Thyroid gland (tissue), 4 donors: ENCODE measurements around the gene ZNF408. TPM values are rescaled to one million over a fixed set of nuclear protein-coding genes. Genes with fewer than 3 reads are reported as not detected.

Experiments
- DNase-seq, 2 donors: peaks; one replicate each; pipeline ENCODE4 v3.0.0-alpha.2; 2019
- H3K27ac ChIP-seq, 3 donors: fragments of 200-600 bp; sonication (generic); 1 replicate in 2 of 3; 2 replicates in 1 of 3; pipeline ENCODE4 v1.5.1; 2016 to 2019; ENCODE audit warnings: mild to moderate bottlenecking in 1 of 3, moderate library complexity in 1 of 3
- H3K27me3 ChIP-seq: fragments of 200-600 bp; sonication (generic); one replicate; pipeline ENCODE4 v1.5.1; 2019
- H3K36me3 ChIP-seq, 2 donors: fragments of 200-600 bp; sonication (generic); one replicate each; pipeline ENCODE4 v1.5.1; 2016 to 2019
- H3K4me1 ChIP-seq, 2 donors: fragments of 200-600 bp; sonication (generic); one replicate each; pipeline ENCODE4 v1.5.1; 2017 to 2019
- H3K4me3 ChIP-seq, 3 donors: fragments of 200-600 bp; sonication (generic); replicated peaks in 1 of 3; 1 replicate in 2 of 3; 2 replicates in 1 of 3; pipeline ENCODE4 v1.5.1; 2016; ENCODE audit warnings: mild to moderate bottlenecking in 1 of 3
- H3K9me3 ChIP-seq: fragments of 200-600 bp; sonication (generic); one replicate; pipeline ENCODE4 v1.5.1; 2017
- CTCF ChIP-seq, 6 experiments: fragments of 200-600 bp in 3 of 6; fragments of 450-650 bp in 3 of 6; sonication (generic) in 3 of 6; IDR thresholded peaks; one replicate each; pipeline ENCODE4 v1.5.1; 2016 to 2019; ENCODE audit warnings: antibody characterized with exemption in 6 of 6, mild to moderate bottlenecking in 2 of 6, inconsistent platforms in 1 of 6, moderate library complexity in 1 of 6
- POLR2A ChIP-seq, 2 donors: fragments of 450-650 bp; IDR thresholded peaks; one replicate each; pipeline ENCODE4 v1.6.1; 2017; ENCODE audit warnings: antibody characterized with exemption in 2 of 2, mild to moderate bottlenecking in 2 of 2, moderate library complexity in 1 of 2
- WGBS, 2 donors: methylation state at CpG; one replicate each; pipeline ENCODE4 v1.1.5; 2017; 5-methylcytosine and 5-hydroxymethylcytosine counted together
- intact Hi-C: fragments of 100-400 bp; cut with DNase I; formaldehyde crosslinking; loops from one replicate; pipeline ENCODE4 v1.15.1; 2023
- total RNA-seq, 4 donors: library from RNA; depleted of rRNA; stranded (reverse); fragments of >200 nt; gene quantifications; one replicate each; pipeline ENCODE4 v1.2.3, GENCODE V29; 2016

ZNF408 gene
- total RNA-seq, 4 donors from 2014 or later, result 9.8 to 17.8 (median 12.5) TPM

GRCh38 chr11:46686886-46687795, 13.7 kb upstream of the ZNF408 start:
- DNase-seq, result no peak

GRCh38 chr11:46690702-46691101, 10.1 kb upstream of the ZNF408 start:
- peaks cover 29 to 48% of the 10 kb centered on the region in 2 donors for H3K36me3 ChIP-seq
- H3K27ac ChIP-seq, result no peak overlapping the region
- intact Hi-C loops, result no loop called here
- WGBS, 2 donors, result 97% methylated on average over 1 of the region's 1 CpG
- TF ChIP-seq CTCF (IDR thresholded peaks at IDR 0.05), result no peak
- no peak for TF ChIP-seq POLR2A (IDR thresholded peaks at IDR 0.05)
- no peaks in the 10 kb centered on the region for H3K9me3 ChIP-seq
- H3K4me1 ChIP-seq, result no peaks in the 10 kb centered on the region
- H3K4me3 ChIP-seq, result no peak overlapping the region
- H3K27me3 ChIP-seq, result no peaks in the 10 kb centered on the region
- DNase-seq, result no peak

More at GRCh38 chr11:46686886-46687795, 13.7 kb upstream of the ZNF408 start:
- Histone ChIP-seq H3K9me3 (no peaks in the 10 kb centered on the region), H3K4me3 (no peak overlapping the region), H3K27me3 (no peaks in the 10 kb centered on the region), H3K4me1 (no peaks in the 10 kb centered on the region), H3K27ac (peak overlapping the region in 1 of 3 donors; percentile 34), H3K36me3 (peaks cover 14 to 27% of the 10 kb centered on the region in 2 donors)
- intact Hi-C loops, result no loop called here
- TF ChIP-seq POLR2A (IDR thresholded peaks at IDR 0.05) (no peak), CTCF (IDR thresholded peaks at IDR 0.05) (no peak)
- WGBS, 2 donors, result 77 to 85% methylated on average over 14 to 15 of the region's 15 CpGs

GRCh38 chr11:46692450-46692849, 8.4 kb upstream of the ZNF408 start:
- H3K4me1 ChIP-seq, result peaks cover 0 to 7% of the 10 kb centered on the region in 2 donors
- intact Hi-C loops, result no loop called here
- H3K27ac ChIP-seq, result no peak overlapping the region
- H3K27me3 ChIP-seq, result no peaks in the 10 kb centered on the region
- TF ChIP-seq POLR2A (IDR thresholded peaks at IDR 0.05) (no peak), CTCF (IDR thresholded peaks at IDR 0.05) (no peak)
- H3K4me3 ChIP-seq, result no peak overlapping the region
- peaks cover 23 to 33% of the 10 kb centered on the region in 2 donors for H3K36me3 ChIP-seq
- no peak for DNase-seq
- 88 to 89% methylated on average over 4 of the region's 4 CpGs for WGBS, 2 donors
- H3K9me3 ChIP-seq, result no peaks in the 10 kb centered on the region

GRCh38 chr11:46693597-46694012, 7.2 kb upstream of the ZNF408 start:
- intact Hi-C loops, result no loop called here
- TF ChIP-seq CTCF (IDR thresholded peaks at IDR 0.05) (no peak), POLR2A (IDR thresholded peaks at IDR 0.05) (no peak)
- Histone ChIP-seq H3K9me3 (no peaks in the 10 kb centered on the region), H3K36me3 (peaks cover 18 to 30% of the 10 kb centered on the region in 2 donors), H3K4me3 (no peak overlapping the region), H3K4me1 (peaks cover 0 to 16% of the 10 kb centered on the region in 2 donors), H3K27ac (no peak overlapping the region), H3K27me3 (no peaks in the 10 kb centered on the region)
- WGBS, 2 donors, result 81 to 100% methylated on average over 2 of the region's 2 CpGs
- DNase-seq, result no peak

- Histone ChIP-seq H3K27ac (no peak overlapping the region), H3K27me3 (no peaks in the 10 kb centered on the region), H3K36me3 (peaks cover 18 to 30% of the 10 kb centered on the region in 2 donors), H3K4me1 (peaks cover 0 to 21% of the 10 kb centered on the region in 2 donors), H3K9me3 (no peaks in the 10 kb centered on the region), H3K4me3 (no peak overlapping the region)
- TF ChIP-seq POLR2A (IDR thresholded peaks at IDR 0.05) (no peak), CTCF (IDR thresholded peaks at IDR 0.05) (no peak)
- DNase-seq, result no peak
- intact Hi-C loops, result no loop called here
- WGBS, 2 donors, result 89 to 90% methylated on average over 6 of the region's 6 CpGs
Observed at GRCh38 chr11:46694072-46694471, 6.8 kb upstream of the ZNF408 start.
